AG04450 (cell line): Measurements from ENCODE around the gene MEGF6. TPM values are rescaled to one million over a fixed set of nuclear protein-coding genes. Genes with fewer than 3 reads are reported as not detected.

Experiments
- CTCF ChIA-PET: fragments of 300-600, 350-600 bp; formaldehyde crosslinking; extraction: SDS; loops from one replicate; lab custom pipeline; 2022; ENCODE audit warnings: antibody characterized with exemption, inconsistent platforms; lab: Charles Lee
- POLR2A ChIA-PET: fragments of 350-600 bp; formaldehyde crosslinking; extraction: SDS; loops from one replicate; lab custom pipeline; 2021; ENCODE audit warnings: antibody characterized with exemption, inconsistent platforms; lab: Yijun Ruan, JAX
- DNase-seq: peaks from one replicate; pipeline ENCODE4 v3.0.0-alpha.2; 2011; ENCODE audit warnings: low read depth, low spot score
- H3K27ac ChIP-seq: one replicate; pipeline ENCODE4 v1.5.1; 2012; ENCODE audit warnings: low read depth, low read length, control low read depth
- H3K27me3 ChIP-seq: one replicate; pipeline ENCODE4 v1.6.0; 2012; ENCODE audit warnings: low read length; ENCODE audit not compliant: control insufficient read depth, insufficient read depth
- H3K4me3 ChIP-seq: 2 replicates; pipeline ENCODE4 v1.5.1; 2011; ENCODE audit warnings: mild to moderate bottlenecking, low read depth, low read length, control low read depth
- H3K9me3 ChIP-seq: 2 replicates; pipeline ENCODE4 v1.5.1; 2012; ENCODE audit warnings: low read length; ENCODE audit not compliant: control insufficient read depth, insufficient read depth
- polyA minus RNA-seq: library from RNA; depleted of rRNA, polyadenylated mRNA; stranded (reverse); fragments of >200 nt; gene quantifications from 2 replicates; pipeline ENCODE4 v1.2.3, GENCODE V29; 2011; rRNA and poly(A)+ RNA removed
- polyA plus RNA-seq: library from polyadenylated mRNA; depleted of rRNA; stranded (reverse); fragments of >200 nt; gene quantifications from 2 replicates; pipeline ENCODE4 v1.2.3, GENCODE V29; 2011; rRNA removed
- TF ChIP-seq, protein P1 (sequence below): IDR thresholded peaks from 2 replicates; pipeline ENCODE4 v1.5.1; 2011; ENCODE audit warnings: low read depth, low read length, control low read depth, inconsistent platforms

MEGF6 gene, protein sequence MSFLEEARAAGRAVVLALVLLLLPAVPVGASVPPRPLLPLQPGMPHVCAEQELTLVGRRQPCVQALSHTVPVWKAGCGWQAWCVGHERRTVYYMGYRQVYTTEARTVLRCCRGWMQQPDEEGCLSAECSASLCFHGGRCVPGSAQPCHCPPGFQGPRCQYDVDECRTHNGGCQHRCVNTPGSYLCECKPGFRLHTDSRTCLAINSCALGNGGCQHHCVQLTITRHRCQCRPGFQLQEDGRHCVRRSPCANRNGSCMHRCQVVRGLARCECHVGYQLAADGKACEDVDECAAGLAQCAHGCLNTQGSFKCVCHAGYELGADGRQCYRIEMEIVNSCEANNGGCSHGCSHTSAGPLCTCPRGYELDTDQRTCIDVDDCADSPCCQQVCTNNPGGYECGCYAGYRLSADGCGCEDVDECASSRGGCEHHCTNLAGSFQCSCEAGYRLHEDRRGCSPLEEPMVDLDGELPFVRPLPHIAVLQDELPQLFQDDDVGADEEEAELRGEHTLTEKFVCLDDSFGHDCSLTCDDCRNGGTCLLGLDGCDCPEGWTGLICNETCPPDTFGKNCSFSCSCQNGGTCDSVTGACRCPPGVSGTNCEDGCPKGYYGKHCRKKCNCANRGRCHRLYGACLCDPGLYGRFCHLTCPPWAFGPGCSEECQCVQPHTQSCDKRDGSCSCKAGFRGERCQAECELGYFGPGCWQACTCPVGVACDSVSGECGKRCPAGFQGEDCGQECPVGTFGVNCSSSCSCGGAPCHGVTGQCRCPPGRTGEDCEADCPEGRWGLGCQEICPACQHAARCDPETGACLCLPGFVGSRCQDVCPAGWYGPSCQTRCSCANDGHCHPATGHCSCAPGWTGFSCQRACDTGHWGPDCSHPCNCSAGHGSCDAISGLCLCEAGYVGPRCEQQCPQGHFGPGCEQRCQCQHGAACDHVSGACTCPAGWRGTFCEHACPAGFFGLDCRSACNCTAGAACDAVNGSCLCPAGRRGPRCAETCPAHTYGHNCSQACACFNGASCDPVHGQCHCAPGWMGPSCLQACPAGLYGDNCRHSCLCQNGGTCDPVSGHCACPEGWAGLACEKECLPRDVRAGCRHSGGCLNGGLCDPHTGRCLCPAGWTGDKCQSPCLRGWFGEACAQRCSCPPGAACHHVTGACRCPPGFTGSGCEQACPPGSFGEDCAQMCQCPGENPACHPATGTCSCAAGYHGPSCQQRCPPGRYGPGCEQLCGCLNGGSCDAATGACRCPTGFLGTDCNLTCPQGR (N-terminal part only)
- polyA plus RNA-seq (0.45 and 0.65 TPM in 2 replicates), polyA minus RNA-seq (0.22 and 0.23 TPM in 2 replicates)

DNA sequence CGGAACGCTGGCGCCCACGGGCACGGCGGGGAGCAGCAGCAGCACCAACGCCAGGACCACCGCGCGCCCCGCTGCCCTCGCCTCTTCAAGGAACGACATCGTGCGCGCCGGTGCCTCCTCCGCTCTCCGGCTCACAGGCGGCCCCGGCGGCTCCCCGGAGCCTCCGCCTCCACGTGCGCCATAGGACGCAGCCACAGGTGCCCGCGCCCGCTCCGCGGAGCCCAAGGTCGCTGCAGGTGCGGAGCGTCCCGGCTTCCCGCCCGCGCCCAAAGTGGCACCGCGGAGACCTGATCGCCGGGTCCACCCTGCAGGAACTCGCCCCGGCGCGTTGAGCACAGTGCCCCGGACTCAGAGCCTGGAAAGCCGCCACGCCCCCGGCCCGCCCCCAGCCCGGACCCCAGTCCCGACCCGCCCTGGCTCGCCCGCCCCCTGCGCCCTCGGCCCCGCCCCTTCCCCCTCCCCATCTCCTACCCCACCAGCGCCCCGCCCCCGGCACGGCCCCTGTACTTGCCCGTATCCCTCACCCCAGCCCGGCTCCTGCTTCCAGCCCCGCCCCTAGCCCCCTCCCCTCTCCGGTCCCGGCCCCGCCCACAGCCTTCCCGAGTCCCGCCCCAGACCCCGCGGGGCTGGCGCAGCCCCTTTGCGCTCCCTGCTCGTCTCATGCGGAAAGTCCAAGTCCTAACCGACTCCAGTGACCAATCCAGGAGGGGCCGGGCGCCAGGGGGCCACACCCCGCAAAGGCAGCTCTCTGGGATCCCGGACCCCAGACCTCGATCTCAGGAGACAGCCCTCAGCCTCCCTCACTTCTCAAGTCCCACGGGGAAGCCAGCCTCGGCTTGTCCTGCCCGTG lies at the start of gene MEGF6:
Gene MEGF6, minus strand, starts transcription at position 339 of the 850 bp plus-strand sequence. Its CDS starts 240 bp downstream, at position 99.
- DNase-seq, result no peak
- CTCF ChIA-PET, result no interaction called here
- no peaks in the 10 kb centered on the region; the same call in 1 of the 2 replicates for H3K9me3 ChIP-seq
- peak within 1 kb of the TSS; percentile 13; the same call in 1 of the 2 replicates for H3K4me3 ChIP-seq
- POLR2A ChIA-PET, result no interaction called here
- TF ChIP-seq, protein P1, sequence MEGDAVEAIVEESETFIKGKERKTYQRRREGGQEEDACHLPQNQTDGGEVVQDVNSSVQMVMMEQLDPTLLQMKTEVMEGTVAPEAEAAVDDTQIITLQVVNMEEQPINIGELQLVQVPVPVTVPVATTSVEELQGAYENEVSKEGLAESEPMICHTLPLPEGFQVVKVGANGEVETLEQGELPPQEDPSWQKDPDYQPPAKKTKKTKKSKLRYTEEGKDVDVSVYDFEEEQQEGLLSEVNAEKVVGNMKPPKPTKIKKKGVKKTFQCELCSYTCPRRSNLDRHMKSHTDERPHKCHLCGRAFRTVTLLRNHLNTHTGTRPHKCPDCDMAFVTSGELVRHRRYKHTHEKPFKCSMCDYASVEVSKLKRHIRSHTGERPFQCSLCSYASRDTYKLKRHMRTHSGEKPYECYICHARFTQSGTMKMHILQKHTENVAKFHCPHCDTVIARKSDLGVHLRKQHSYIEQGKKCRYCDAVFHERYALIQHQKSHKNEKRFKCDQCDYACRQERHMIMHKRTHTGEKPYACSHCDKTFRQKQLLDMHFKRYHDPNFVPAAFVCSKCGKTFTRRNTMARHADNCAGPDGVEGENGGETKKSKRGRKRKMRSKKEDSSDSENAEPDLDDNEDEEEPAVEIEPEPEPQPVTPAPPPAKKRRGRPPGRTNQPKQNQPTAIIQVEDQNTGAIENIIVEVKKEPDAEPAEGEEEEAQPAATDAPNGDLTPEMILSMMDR, result no peak
- no peak within 1 kb of the TSS for H3K27ac ChIP-seq
- peaks cover 44% of the 10 kb centered on the region for H3K27me3 ChIP-seq

DNA sequence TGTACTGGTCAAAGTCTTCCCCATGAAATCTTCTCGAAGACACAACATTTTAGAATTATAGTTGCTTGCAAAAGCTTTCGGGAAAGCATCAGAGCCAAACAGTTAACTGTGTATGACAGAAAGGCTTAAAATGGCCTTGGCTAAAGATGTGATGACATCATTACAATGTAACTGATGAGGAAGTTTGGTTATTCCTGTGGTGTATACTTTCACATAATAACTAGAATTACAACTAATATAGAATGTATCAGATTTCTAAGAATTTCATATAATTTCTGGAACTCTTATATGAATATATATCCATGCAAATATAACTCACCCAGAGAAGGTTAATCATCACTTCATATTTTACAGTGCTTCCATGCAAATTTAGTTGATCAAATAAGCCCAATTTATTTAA lies 49.4 kb upstream of the MEGF6 start:
- no peak for DNase-seq
- Histone ChIP-seq H3K4me3 (no peak overlapping the region), H3K27ac (no peak overlapping the region), H3K9me3 (no peaks in the 10 kb centered on the region; the same call in 1 of the 2 replicates), H3K27me3 (peaks cover 41% of the 10 kb centered on the region)
- TF ChIP-seq, protein P1, result no peak
- POLR2A ChIA-PET, result no interaction called here
- CTCF ChIA-PET, result interaction anchor here (0.7 kb wide), 1 partner anchor 46 kb away, joined by 3 read pairs; no protein-coding TSS in a partner anchor

DNA sequence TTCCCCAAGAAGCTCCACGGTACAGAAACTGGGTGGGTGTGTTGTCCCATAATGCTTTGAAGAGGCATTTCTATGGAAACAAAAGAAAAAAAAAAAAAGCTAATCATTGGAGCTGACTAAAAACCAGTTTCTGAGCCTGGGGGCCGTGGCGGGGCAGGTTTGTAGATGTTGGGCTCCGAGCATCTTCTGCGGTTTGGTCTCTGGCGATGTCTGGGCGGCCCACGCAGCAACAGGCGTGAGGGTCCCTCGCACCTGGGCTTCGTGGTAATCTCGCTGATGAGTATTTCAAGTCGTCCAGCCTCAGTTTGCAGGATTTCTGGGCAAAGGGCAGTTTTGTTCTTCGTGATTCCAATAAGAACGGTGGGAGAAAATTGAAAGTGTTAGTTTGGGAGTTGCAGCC lies 47.8 kb upstream of the MEGF6 start:
- DNase-seq, result no peak
- Histone ChIP-seq H3K4me3 (no peak overlapping the region), H3K27me3 (peaks cover 50% of the 10 kb centered on the region), H3K9me3 (no peaks in the 10 kb centered on the region; the same call in 1 of the 2 replicates), H3K27ac (no peak overlapping the region)
- ChIA-PET CTCF (interaction anchor here (1.1 kb wide), 1 partner anchor 206 kb away, joined by 3 read pairs; no protein-coding TSS in a partner anchor), POLR2A (no interaction called here)
- TF ChIP-seq, protein P1, result no peak

DNA sequence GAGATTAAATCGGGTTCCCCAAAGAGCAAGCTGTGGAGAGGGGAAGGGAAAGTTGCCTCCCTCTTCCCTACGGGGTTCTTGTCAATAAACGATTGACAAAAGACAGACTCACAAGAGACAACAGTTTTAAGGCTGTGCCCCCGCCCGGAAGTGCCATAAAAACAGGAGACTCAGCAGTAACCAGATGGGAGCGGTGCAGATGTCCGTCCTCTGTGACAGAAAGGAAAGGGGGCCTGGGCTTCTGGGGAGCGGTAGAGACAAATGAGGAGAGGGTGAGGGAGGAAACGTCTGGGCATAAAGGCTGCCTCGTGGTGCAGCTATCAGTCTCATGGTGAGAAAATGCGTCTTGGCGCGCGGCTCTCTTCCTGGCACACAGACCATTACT lies 46.9 kb upstream of the MEGF6 start:
- ChIA-PET POLR2A (no interaction called here), CTCF (interaction anchor here (1.1 kb wide), 1 partner anchor 205 kb away, joined by 3 read pairs; no protein-coding TSS in a partner anchor)
- no peaks in the 10 kb centered on the region; the same call in 1 of the 2 replicates for H3K9me3 ChIP-seq
- peaks cover 56% of the 10 kb centered on the region for H3K27me3 ChIP-seq
- no peak for DNase-seq
- TF ChIP-seq, protein P1, result no peak
- H3K4me3 ChIP-seq, result no peak overlapping the region
- no peak overlapping the region for H3K27ac ChIP-seq
